BJ (cell line): Measurements from ENCODE around the gene MADD. TPM values are rescaled to one million over a fixed set of nuclear protein-coding genes. Genes with fewer than 3 reads are reported as not detected.

Source experiments
- CTCF ChIA-PET: fragments of 350-600 bp; formaldehyde crosslinking; extraction: SDS; loops from one replicate; lab custom pipeline; 2021; ENCODE audit warnings: antibody characterized with exemption, inconsistent platforms; lab: Yijun Ruan, JAX
- POLR2A ChIA-PET: fragments of 300-600 bp; sonication (Branson Sonifier 250); formaldehyde crosslinking; extraction: SDS; loops from one replicate; lab custom pipeline; 2021; ENCODE audit warnings: antibody characterized with exemption; lab: Charles Lee
- DNase-seq: peaks from one replicate; pipeline ENCODE4 v3.0.0-alpha.2; 2011; ENCODE audit warnings: low read depth
- H3K27me3 ChIP-seq: 2 replicates; pipeline ENCODE4 v1.6.0; 2011; ENCODE audit warnings: low read length; ENCODE audit not compliant: control insufficient read depth, insufficient read depth
- H3K36me3 ChIP-seq: 2 replicates; pipeline ENCODE4 v1.5.1; 2011; ENCODE audit warnings: low read length; ENCODE audit not compliant: control insufficient read depth, insufficient read depth
- H3K4me3 ChIP-seq: 2 replicates; pipeline ENCODE4 v1.5.1; 2011; ENCODE audit warnings: low read depth, mild to moderate bottlenecking, control low read depth, low read length
- polyA plus RNA-seq: library from polyadenylated mRNA; depleted of rRNA; stranded (reverse); fragments of >200 nt; gene quantifications from 2 replicates; pipeline ENCODE4 v1.2.3, GENCODE V29; 2011; rRNA removed
- TF ChIP-seq, protein P1 (sequence below): IDR thresholded peaks from 2 replicates; pipeline ENCODE4 v1.5.1; 2011; ENCODE audit warnings: low read depth, mild to moderate bottlenecking, control low read depth, inconsistent platforms, low read length, moderate library complexity; ENCODE audit not compliant: insufficient read depth

The MADD gene
- polyA plus RNA-seq, 1 experiment, result 19.8 TPM

- Histone ChIP-seq H3K36me3 (no peaks in the 10 kb centered on the region), H3K4me3 (no peak within 1 kb of the TSS), H3K27me3 (no peaks in the 10 kb centered on the region; the same call in 1 of the 2 replicates)
- TF ChIP-seq, protein P1, sequence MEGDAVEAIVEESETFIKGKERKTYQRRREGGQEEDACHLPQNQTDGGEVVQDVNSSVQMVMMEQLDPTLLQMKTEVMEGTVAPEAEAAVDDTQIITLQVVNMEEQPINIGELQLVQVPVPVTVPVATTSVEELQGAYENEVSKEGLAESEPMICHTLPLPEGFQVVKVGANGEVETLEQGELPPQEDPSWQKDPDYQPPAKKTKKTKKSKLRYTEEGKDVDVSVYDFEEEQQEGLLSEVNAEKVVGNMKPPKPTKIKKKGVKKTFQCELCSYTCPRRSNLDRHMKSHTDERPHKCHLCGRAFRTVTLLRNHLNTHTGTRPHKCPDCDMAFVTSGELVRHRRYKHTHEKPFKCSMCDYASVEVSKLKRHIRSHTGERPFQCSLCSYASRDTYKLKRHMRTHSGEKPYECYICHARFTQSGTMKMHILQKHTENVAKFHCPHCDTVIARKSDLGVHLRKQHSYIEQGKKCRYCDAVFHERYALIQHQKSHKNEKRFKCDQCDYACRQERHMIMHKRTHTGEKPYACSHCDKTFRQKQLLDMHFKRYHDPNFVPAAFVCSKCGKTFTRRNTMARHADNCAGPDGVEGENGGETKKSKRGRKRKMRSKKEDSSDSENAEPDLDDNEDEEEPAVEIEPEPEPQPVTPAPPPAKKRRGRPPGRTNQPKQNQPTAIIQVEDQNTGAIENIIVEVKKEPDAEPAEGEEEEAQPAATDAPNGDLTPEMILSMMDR, result no peak
- POLR2A ChIA-PET, result no interaction called here
- CTCF ChIA-PET, result no interaction called here
- DNase-seq, result no peak
Observed at GRCh38 chr11:47378010-47378835, 108.3 kb downstream of the MADD start, which contains the start of gene SPI1. TSS of gene SPI1 (minus strand) at chr11:47378547. CDS start at chr11:47378353, 194 bp downstream.

DNA sequence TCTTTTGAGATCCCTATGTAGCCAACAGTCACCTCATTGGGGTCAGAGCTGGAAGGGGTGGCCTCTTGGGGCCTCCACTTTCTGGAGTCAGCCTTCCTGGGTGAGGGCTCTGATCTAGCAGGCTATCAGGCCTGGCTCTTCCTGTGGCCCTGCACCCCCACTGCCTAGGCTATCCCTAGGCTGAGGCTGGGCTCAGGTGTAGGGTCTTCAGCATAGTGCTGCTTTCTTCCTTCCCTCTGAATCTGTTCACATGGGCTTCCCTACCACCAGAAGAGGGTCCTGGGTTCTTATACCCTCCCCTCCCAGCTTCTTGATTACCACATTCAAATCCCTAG is 108.9 kb downstream of the MADD start:
- no peak for DNase-seq
- peaks cover 2% of the 10 kb centered on the region; the same call in 1 of the 2 replicates for H3K27me3 ChIP-seq
- TF ChIP-seq, protein P1, result no peak
- H3K4me3 ChIP-seq, result no peak overlapping the region
- POLR2A ChIA-PET, result no interaction called here
- CTCF ChIA-PET, result no interaction called here
- H3K36me3 ChIP-seq, result no peaks in the 10 kb centered on the region

DNA sequence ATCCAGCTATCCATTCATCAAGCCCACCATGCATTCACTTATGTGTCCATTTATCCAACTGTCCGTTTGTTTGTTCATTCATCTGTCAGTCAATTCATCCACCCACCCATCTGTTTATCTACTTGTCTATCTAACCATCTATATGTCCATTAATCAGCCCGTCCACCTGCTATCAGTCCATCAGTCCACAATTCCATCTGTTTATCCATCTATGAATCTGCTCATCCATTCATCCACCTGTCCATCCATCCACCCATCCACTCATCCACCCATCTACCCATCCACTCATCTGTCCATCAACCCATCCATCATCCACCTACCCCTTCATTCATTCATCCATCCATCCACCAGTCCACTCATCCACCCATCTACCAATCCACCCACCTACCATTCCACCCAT is 109.4 kb downstream of the MADD start:
- POLR2A ChIA-PET, result no interaction called here
- TF ChIP-seq, protein P1, result no peak
- CTCF ChIA-PET, result interaction anchor here (1.7 kb wide), 1 partner anchor 9 kb away, joined by 4 read pairs; no protein-coding TSS in a partner anchor

More for the DNA sequence above, 109.4 kb downstream of the MADD start:
- no peak overlapping the region for H3K4me3 ChIP-seq
- H3K36me3 ChIP-seq, result no peaks in the 10 kb centered on the region
- DNase-seq, result no peak
- H3K27me3 ChIP-seq, result peaks cover 2% of the 10 kb centered on the region; the same call in 1 of the 2 replicates

Other genes starting within 250 kb of the MADD start
- gene ARFGAP2, start 93.3 kb upstream of the MADD start, polyA plus RNA-seq, result 44.8 and 58.1 TPM in 2 replicates
- gene PACSIN3, start 83.7 kb upstream of the MADD start, polyA plus RNA-seq, result 17.6 and 25.2 TPM in 2 replicates
- 44.9 and 46.5 TPM in 2 replicates for gene DDB2, start 55.2 kb upstream of the MADD start, polyA plus RNA-seq
- 24.6 and 31.1 TPM in 2 replicates for gene ACP2, start 21.3 kb upstream of the MADD start, polyA plus RNA-seq
- 20.7 and 25.9 TPM in 2 replicates for gene NR1H3, start 12.1 kb upstream of the MADD start, polyA plus RNA-seq
- not detected in 2 replicates for gene MYBPC3, start 82.6 kb downstream of the MADD start, polyA plus RNA-seq
- not detected in 2 replicates for gene SPI1, start 108.4 kb downstream of the MADD start, polyA plus RNA-seq
- 59.7 and 108 TPM in 2 replicates for gene SLC39A13, start 138.5 kb downstream of the MADD start, polyA plus RNA-seq
- 187 and 191 TPM in 2 replicates for gene PSMC3, start 156.3 kb downstream of the MADD start, polyA plus RNA-seq
- gene RAPSN, start 179.0 kb downstream of the MADD start, polyA plus RNA-seq, result 0.10 and 0.12 TPM in 2 replicates